NCI-H2081 treated with DMSO at 0.1 percent for 48 hours (cell line): ENCODE data around the gene TSC22D1.

Source experiments
- DNase-seq: peaks from one replicate; lab custom pipeline; 2025; lab: John Stamatoyannopoulos, UW

The TSC22D1 gene

DNA sequence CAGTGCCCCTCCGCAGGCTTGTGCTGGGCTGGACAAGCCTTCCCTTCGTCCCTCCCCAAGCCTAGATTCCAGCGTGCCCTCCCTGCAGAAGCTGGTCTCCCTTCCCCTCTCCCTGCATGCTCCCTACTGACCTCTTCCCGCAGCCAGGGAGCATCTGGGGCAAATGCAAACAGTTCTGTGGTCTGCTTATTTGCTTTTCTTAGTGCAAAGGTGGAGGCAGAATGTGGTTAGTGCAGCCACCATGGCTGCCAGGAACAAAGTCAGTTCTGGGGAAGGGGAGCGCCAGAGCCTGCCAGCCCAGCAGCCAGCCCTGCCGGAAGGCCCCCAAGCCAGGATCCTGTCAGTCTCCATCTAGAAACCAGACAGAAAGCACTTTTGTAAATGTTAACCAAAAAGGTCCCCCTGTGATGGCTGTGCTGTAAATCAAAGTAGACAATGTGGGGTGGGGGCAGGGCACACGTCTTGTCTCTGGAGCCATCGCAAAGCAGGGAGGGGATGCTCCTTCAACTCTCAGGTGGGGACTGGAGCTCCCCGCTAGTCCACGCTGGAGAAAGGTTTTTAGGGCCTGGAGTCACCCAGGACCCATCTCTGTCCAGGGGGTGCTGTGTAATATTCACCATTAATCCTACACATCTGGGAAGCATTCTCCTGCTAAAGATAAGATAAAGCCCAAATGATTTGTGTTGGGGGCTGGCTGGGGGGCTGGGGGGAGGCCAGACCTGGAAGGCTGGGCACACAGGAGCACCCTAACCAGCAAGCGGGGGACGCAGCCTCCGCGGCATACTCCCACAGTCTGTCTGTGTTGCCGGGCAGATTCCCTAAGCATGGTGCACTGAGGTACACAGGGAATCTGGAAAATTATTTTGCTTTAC, 171.6 kb downstream of the TSC22D1 start:
- DNase-seq = no peak

DNA sequence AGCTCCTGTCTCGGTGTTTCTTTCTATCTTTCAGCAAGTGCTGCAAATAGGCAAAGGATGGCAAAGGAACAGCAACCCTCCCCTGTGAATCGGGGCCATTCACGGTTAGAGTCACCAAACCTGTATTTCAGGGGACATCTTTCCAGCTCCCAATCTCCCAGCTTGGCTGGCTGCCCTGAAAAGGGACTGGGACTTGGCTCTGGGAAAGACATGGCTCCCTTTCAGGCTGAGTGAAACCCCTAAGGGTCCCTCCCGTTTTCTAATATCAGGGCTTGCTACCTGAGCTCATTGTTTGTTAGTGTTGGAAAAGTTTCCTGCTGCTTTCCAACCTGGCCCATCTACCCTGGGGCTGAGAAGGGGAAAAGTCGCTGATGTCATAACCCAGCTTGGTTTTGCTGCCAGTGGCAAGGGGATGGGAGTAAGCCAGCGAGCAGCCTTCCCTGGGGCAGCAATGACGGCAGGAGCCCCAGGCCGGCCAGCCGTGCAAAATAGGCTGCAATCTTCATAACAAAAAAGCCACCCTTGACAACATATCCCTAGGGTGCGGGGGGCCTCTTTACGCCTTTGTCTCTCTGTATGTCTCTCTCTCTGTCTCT, 172.6 kb downstream of the TSC22D1 start:
- no peak for DNase-seq

DNA sequence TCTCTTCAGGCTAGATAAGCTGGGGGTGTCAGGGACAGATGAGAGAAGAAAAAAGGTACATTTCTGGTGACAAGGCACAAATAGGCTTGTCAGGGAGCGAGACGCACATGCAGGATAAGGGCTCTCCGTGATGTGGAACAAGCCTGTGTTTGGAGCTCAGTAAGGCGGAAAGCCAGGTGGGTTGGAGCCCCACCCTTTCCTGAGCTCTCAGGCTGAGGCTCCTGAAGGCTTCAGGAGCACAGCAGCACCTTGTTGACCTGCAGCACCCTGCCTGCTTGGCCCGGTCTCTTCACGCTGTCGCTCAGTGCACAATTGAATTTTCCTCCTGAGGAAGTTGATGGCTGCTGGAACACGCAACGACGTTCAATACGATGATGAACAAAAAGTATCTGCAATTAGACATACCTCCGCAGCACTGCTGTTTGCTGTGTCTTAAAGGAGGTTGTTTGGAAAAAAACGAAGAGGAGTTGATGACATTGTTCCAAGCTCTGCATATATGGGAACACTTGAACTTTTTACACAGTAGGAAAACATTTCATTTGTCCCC, 173.2 kb downstream of the TSC22D1 start:
- no peak for DNase-seq

DNA sequence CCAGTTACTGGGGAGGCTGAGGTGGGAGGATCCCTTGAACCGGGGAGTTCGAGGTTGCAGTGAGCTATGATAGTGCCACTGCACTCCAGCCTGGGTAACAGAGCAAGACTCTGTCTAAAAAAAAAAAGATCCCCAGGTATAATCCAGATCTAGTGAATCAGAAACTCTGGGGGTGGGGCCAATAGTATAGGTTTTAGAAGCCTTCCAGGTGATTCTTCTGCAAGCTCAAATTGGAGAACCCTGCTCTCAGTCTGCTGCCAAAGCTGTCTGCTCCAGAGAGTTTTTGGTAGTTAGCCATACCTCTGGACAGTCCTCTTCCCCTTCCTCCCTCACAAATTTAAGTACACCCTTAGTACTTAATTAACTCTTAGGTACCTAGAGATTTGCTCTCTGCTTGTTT, 174.6 kb downstream of the TSC22D1 start:
- no peak for DNase-seq

DNA sequence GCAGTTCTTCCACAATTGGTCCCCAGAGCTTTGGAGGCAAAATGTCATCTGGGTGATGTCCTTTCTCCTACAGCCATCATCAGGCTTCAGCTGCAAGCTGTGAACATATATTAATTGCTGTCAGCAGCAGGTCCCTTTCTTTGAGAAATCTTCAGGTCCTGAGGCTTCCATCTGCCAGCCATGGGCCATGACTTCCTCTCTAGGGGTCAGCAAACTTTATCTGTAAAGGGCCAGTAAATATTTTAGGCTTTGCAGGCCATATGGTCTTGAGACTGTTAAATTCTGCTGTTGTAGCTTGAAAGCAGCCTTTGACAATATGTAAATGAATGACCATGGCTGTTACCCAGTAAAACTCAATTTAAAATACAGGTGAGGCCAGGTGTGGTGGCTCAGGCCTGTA, 175.4 kb downstream of the TSC22D1 start:
- no peak for DNase-seq

DNA sequence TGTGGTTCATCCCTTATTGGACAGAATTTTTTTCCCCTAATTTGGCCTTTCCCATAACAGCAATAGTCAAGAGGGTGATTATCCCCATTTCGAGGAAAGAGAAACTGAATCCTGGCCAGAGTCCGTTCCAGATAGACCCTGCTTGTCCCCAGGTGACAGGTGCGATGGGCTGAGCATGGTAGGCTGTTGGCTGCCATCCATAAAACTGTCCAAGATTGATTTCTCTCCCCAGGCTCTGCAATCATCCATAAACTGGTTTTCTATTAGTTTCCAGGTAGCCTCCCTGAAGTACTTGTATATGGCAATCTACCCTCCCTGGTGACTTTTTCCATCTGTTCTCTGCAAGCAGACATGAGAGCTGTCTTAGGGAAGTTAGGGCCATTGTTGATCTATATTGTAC, 177.1 kb downstream of the TSC22D1 start:
- peak; percentile 52 for DNase-seq

DNA sequence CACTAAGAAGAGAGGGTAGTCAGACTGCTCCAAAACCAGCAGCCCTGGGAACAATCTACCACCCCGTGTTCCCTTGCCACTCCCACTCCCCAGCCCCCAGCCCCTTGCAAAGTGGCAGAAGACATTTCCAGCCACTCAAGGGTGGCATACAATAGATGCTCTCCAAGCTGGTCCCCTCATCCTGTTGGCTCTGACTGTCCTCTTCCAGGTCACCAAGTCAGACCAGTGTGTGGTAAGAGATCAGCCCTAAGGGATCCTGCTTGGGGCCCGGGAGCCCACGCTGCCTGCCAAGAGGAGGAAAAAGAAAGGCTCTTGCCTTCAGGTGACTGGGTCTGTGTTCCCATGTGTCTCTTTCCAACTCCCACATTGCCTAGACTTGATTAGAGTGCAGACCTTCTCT, 177.5 kb downstream of the TSC22D1 start:
- no peak for DNase-seq

DNA sequence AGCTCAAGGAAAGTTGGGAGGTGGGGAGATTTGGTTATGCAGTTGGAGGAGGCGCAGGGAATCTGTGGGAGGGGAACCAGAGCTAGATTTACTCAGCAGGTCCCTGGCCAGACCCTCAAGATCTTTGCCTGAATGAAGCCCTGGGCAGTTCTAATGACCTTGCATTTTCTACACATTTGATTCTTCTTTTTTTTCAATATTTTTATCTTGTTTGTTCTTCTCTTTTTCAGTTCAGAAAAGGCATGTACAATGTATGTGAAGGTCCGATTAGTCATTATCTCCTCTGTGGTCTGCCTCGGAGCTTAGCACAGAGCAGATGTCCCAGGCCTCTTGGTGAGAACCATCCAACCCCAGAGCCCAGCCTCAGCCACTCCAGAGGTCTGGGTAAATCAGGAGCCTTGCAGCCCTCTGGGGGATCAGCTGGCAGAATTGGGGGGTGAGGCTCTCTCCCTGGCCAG, 178.3 kb downstream of the TSC22D1 start:
- no peak for DNase-seq

DNA sequence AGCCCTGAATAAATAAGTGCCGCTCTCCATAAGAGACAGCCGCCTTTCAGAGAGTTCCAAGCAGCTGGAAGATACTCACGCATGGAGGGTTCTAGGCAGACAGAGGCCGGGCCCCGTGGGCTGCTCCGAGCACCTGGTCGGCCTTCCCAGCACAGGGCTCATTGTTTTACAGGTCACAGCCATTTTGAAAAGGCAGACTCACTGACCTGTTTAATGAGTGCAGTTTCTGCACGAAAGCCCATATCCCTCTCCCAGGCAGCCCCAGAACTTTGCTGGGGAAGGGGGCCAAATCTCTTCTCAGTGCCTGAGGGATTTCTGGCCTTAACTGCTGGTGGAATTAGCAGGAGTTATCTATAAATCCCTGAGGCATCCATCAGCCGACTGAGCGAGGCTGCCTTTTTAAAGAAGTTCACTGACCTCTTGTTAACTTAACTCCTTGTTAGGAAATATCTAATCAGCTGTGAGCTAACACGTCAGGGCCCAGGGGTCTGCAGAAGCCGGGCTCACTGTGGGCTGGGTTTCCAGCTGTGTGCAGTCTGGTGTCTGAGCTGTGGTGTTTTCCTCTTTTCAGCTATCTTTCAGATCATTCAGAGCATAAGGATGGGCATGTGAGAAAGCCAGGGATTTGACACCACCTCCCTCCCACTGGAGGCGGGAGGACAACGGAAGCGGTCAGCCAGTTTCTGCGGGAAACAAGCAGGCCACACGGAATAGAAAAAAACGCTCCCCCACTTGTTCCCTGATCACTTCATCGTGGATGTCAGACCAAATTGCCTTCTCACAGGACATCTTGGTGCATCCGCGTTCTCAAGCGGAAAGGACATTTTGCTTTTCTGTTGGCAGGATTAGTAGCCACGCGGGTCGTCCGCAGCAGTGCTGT, 179.2 kb downstream of the TSC22D1 start:
- no peak for DNase-seq

DNA sequence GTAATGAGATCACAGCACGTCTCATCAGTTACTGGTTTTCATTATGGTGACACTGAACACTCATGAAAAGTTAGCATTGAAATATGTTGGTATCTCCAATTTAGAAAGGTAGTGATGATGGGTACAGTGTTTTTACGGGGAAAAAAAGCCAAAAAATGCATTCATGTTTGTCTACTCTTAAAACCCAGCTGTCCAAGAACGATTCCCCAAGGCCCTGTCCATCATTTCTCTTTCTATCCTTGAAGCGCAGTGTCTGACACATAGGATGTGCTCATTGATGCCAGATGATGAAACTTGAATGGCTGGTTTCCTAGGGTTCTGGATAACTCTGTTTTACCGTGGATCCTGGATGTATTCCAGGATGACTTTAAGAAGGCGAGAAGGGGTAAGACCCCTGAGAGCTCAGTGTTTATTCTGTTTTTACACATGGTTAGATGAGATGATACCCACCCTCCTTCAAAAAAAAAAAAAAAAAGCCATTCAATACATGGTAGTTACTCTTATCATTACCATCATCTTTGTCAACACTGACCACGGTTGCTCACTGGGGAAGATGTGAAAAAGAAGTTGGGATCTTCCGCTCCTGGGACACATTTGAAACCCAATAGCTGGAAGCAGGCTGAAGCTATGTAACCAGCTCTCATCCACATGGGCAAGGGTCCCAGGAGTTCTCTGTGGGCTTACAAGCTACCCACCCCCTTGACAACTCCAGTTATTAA, 180.0 kb downstream of the TSC22D1 start:
- no peak for DNase-seq

DNA sequence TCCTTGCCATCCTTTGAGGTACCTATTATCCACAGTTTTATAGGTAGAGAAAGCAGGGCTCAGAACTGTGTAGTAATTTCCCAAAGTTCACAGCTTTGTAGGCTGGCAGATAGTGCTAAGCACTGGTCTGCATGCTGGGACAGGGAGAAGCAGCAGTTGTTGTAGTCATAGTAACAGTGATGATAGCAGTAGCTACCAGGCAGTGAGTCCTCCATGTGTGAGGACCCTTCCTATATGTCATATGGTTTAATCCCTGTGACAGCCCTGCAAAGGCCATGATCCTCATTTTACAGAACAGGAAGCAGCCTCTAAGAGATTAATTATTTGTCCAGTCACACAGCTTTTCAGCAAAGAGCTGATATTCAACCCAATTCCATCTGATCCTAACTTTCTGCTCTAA, 181.5 kb downstream of the TSC22D1 start:
- no peak for DNase-seq

DNA sequence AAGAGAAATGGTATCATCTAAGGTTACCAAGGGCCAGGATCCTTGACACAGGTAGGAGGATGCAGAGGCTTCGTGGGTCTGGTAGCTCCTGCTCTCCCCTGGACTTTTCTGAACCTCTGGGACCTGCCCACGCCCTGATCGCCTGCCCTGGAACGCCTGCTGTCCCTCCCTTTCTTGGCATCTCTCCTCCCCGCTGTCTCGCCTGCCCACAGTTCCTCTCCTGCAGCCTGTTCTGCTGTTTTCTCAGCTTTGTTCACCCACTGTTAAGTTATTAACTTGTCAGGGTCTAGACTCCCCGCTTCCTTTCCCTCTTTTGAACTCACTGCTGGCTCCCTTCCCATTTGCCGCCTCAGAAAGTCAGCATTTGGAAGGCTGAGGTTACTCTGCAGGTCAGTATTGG, 182.7 kb downstream of the TSC22D1 start:
- no peak for DNase-seq

DNA sequence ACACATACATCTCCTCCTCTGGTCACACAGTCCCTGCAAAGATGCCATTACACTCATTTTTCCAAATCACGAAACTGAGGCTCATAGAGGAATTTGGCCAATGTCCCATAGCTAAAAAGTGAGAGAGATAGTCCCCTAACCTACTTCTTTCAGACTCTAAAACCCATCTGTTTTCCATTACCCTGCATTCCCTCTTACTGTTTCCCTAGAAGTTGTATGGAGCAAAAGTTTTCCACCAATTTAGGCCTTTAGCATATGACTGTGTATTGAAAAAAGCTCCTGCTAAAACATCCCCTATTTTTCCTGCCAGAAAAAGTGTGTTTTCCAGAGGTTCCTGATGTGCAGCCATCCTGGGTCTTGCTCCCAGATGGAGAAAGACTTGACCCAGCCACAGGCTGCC, 186.3 kb downstream of the TSC22D1 start:
- no peak for DNase-seq

DNA sequence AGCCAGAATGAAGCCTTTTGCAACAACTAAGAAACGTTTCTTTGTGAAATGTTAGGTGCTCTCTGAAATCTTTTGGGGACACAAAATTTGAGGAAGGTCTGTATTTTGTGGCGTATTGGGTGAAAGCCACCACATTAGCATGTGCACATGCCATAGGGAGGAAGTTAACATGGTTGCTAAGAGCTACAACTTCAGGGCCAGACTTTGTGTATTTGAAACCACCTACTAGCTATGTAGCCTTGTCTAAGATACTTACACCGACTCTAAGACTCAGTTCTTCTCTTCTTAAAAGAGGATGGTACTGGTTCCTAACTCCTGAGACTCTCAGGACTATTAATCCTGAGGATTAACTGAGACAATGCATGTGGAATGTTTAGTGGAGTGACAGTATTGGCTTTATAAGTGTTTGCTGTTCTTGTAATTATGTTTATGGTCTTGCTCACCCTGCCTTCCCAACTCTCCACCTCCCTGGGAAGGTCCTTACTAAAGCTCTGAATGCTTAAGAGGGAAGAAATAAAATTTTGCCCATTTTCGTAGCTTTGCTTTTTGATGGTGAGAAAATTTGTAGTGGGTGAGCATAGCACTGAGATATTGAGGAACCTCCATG, 187.0 kb downstream of the TSC22D1 start:
- DNase-seq = no peak

DNA sequence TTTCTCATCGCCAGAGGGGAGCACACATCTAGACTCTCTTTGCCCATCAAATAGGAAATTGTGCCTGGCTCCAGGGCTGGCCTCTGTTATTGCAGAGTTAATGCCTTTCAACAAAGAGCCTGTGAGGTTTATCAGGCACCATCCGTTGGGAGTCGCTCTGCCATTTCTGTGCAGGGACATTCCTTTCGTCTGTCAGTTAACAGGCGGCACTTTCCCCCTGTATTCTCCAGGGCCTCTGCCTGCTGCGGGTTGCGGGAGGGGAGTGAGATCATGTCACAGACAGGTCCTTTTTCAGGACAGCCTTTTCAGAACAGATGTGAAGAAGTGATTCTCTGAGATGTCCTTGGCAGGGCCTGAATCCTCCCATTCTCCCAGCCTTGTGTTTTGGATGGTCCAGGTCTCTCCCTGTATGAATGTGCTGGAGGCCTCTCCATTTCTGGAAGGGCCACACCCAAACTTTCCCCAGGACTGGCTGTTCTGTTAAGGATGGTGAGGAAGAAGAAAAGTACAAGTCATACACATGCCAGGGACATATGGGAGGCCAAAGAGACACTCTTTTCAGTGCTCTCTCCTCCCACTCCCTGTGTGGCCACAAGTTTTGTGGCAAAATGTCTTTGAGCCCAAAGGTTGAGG, 187.6 kb downstream of the TSC22D1 start:
- DNase-seq = no peak

DNA sequence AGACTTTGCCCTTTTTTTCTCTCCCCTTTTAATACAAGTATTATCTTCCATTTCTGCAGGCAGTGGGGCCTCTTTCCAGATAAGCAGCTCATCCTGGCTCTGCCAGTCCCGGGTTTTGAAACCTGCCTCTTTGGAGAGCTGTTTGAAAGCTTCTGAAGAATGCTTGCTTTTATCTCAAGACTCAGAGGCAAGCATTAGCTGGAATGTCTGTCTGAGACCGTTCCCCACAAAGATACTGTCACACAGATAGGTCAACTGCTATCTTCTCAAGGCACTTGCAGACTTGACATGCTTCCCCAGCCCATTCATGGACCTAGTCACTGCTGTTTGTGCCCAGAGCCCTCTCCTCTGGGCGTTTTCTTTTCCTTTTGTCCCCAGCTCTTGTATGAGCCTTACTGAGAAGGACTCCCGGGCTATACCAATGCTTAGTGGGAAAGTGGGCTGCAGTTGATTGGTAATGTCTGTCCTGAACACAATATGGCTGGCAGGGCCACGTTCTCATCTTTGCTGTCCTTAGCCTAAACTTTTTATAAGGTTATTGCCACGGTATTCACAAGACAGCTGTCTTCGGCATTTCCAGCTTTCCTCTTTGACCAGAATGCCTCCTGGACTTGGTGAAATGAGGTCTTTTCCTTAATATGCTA, 189.1 kb downstream of the TSC22D1 start:
- DNase-seq = no peak

DNA sequence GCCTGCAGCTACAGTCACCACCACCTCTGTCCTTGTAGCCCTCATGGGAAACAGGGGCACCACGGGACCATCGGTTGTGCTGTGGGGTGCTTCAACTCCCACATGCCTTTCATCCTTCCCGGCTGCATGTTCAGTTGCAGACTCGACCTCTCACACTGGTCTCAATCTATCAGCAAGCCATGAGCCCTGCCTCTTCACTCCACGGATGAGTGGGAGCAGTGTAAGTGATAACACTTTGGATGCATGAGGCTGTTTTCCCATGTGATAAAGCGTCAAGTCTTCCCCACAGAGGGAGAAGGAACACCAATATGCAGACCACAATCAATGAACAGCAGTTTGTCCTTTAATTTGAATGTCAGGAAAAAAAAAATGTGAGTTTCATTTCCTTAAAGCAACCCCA, 190.3 kb downstream of the TSC22D1 start:
- DNase-seq = no peak

DNA sequence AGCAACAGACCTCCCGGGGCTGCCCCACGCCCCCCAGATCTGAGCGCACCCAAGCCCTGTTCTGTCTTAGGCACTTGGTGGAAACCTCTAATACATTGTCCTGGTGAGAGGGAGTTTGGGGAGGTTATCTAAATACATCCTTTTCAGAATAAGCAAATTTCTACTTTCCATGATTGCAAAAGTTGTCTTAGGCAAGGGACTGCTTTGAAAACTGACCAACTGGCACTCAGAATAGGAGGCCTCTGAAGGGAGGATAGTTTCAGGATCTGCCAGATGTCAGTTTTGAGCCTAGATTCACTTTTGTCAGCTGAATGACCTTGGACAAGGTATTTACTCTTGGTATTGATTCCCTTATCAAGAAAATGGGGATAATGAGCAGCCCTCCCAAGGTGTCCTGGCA, 190.7 kb downstream of the TSC22D1 start:
- DNase-seq = no peak

DNA sequence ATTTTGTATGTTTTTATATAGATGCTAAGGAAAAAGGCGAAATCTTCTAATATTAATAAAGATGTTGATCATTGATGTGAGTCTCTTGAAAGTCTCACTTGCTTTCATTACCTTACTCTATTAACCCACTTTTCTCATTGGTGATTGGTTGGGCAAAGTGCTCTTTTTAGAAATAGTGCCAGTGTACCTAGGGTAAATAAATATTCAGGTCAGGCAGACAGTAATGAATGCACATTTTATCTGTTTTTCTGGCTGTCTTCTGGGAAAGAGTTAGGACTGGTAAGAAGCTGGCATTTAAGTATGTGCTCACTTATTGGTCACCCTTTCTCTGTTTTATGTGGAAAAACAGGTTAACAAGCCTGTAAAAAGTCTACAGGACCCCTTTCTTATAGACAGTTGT, 191.4 kb downstream of the TSC22D1 start:
- DNase-seq = no peak

DNA sequence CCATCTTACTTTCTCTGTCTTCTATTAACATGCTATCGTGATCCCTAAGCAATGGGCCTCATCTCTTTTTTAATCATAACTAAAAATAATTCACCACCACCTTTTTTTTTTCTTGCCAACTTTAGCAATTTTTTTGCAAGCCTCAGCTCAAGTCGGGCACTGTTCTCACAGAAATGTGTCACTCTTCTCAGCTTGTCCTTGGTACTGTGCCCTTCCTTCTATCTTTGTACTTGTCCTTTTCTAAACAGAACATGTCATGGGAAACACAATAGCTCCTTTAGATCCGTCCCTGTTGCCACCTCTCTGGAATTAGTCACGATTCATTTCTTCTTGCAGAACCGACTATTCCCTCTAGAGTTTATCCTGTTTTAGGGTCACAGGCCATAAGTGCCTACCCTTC, 192.2 kb downstream of the TSC22D1 start:
- no peak for DNase-seq
